T-helper 2 cell treated with Interferon-gamma antibody and Interleukin-4, amounts not matched to agents 5 μg/mL and 100 μg/mL, for 36 hours (primary cell): Measurements from ENCODE around the gene AKR1A1.
"Not testable (repeated sequence)": the region's sequence is repeated elsewhere in the genome, so short reads cannot be mapped to it uniquely, and the experiment has no call there.

ENCODE experiments used
- DNase-seq: peaks from one replicate; pipeline ENCODE4 v3.0.0; 2021; ENCODE audit warnings: low spot score
- H3K27ac Mint-ChIP-seq: one replicate; pipeline ENCODE4 v1.8.0; 2021; ENCODE audit warnings: mild to moderate bottlenecking, mixed read lengths
- H3K27me3 Mint-ChIP-seq: one replicate; pipeline ENCODE4 v1.8.0; 2021; ENCODE audit warnings: low read depth, mixed read lengths
- H3K36me3 Mint-ChIP-seq: one replicate; pipeline ENCODE4 v1.8.0; 2021; ENCODE audit warnings: low read depth, mixed read lengths
- H3K4me1 Mint-ChIP-seq: one replicate; pipeline ENCODE4 v1.8.0; 2021; ENCODE audit warnings: low read depth, mixed read lengths
- H3K4me3 Mint-ChIP-seq: one replicate; pipeline ENCODE4 v1.8.0; 2022; ENCODE audit warnings: mild to moderate bottlenecking, moderate library complexity, mixed read lengths
- H3K9me3 Mint-ChIP-seq: one replicate; pipeline ENCODE4 v1.8.0; 2021; ENCODE audit warnings: mixed read lengths

AKR1A1 gene

GRCh38 chr1:45550401-45551351 lies at the start of gene AKR1A1:
Gene AKR1A1 (plus strand): TSS chr1:45550826. CDS start chr1:45561795, 10,969 bp downstream.
- Mint-ChIP-seq H3K27me3 (no peaks in the 10 kb centered on the region), H3K4me3 (peak within 1 kb of the TSS; percentile 98), H3K36me3 (peaks cover 11% of the 10 kb centered on the region), H3K4me1 (peaks cover 10% of the 10 kb centered on the region), H3K9me3 (no peaks in the 10 kb centered on the region), H3K27ac (peak within 1 kb of the TSS; percentile 91)
- peak; percentile 90 for DNase-seq

GRCh38 chr1:45501505-45501859 lies 49.1 kb upstream of the AKR1A1 start:
- Mint-ChIP-seq H3K27ac (peak overlapping the region; percentile 2), H3K36me3 (peaks cover 6% of the 10 kb centered on the region), H3K4me1 (peaks cover 18% of the 10 kb centered on the region), H3K4me3 (peak overlapping the region; percentile 99), H3K27me3 (no peaks in the 10 kb centered on the region), H3K9me3 (no peaks in the 10 kb centered on the region)
- DNase-seq: no peak

- Mint-ChIP-seq H3K27me3 (no peaks in the 10 kb centered on the region), H3K4me3 (no peak overlapping the region), H3K27ac (no peak overlapping the region), H3K36me3 (peaks cover 10% of the 10 kb centered on the region), H3K4me1 (peaks cover 16% of the 10 kb centered on the region), H3K9me3 (no peaks in the 10 kb centered on the region)
- no peak for DNase-seq
Observed at GRCh38 chr1:45503462-45504360, 46.9 kb upstream of the AKR1A1 start.

GRCh38 chr1:45507195-45507594 lies 43.4 kb upstream of the AKR1A1 start:
- Mint-ChIP-seq H3K27ac (no peak overlapping the region), H3K27me3 (no peaks in the 10 kb centered on the region), H3K9me3 (no peaks in the 10 kb centered on the region), H3K4me3 (no peak overlapping the region), H3K36me3 (peaks cover 29% of the 10 kb centered on the region), H3K4me1 (peaks cover 2% of the 10 kb centered on the region)
- no peak for DNase-seq

- DNase-seq: no peak
- Mint-ChIP-seq H3K9me3 (no peaks in the 10 kb centered on the region), H3K4me3 (no peak overlapping the region), H3K27ac (peak overlapping the region; percentile 2), H3K36me3 (peaks cover 33% of the 10 kb centered on the region), H3K27me3 (no peaks in the 10 kb centered on the region), H3K4me1 (peaks cover 4% of the 10 kb centered on the region)
Observed at GRCh38 chr1:45507893-45508292, 42.7 kb upstream of the AKR1A1 start.

GRCh38 chr1:45508295-45509151 lies 42.1 kb upstream of the AKR1A1 start:
- Mint-ChIP-seq H3K27ac (peak overlapping the region; percentile 20), H3K9me3 (no peaks in the 10 kb centered on the region), H3K4me1 (peaks cover 6% of the 10 kb centered on the region), H3K4me3 (no peak overlapping the region), H3K36me3 (peaks cover 35% of the 10 kb centered on the region), H3K27me3 (no peaks in the 10 kb centered on the region)
- no peak for DNase-seq

GRCh38 chr1:45510036-45510971 lies 40.3 kb upstream of the AKR1A1 start:
- peaks cover 6% of the 10 kb centered on the region for H3K4me1 Mint-ChIP-seq
- H3K27me3 Mint-ChIP-seq: no peaks in the 10 kb centered on the region
- H3K36me3 Mint-ChIP-seq: peaks cover 51% of the 10 kb centered on the region
- no peak overlapping the region for H3K27ac Mint-ChIP-seq
- no peak for DNase-seq
- no peak overlapping the region for H3K4me3 Mint-ChIP-seq
- H3K9me3 Mint-ChIP-seq: no peaks in the 10 kb centered on the region

GRCh38 chr1:45510972-45511527 lies 39.6 kb upstream of the AKR1A1 start:
- Mint-ChIP-seq H3K9me3 (no peaks in the 10 kb centered on the region), H3K4me3 (no peak overlapping the region), H3K27ac (no peak overlapping the region), H3K36me3 (peaks cover 56% of the 10 kb centered on the region), H3K4me1 (peaks cover 8% of the 10 kb centered on the region), H3K27me3 (no peaks in the 10 kb centered on the region)
- no peak for DNase-seq

- Mint-ChIP-seq H3K4me1 (peaks cover 12% of the 10 kb centered on the region), H3K9me3 (no peaks in the 10 kb centered on the region), H3K27ac (no peak overlapping the region), H3K27me3 (no peaks in the 10 kb centered on the region), H3K36me3 (peaks cover 68% of the 10 kb centered on the region), H3K4me3 (no peak overlapping the region)
- peak; percentile 60 for DNase-seq
Observed at GRCh38 chr1:45512641-45513054, 38.0 kb upstream of the AKR1A1 start.

GRCh38 chr1:45513532-45514260 lies 36.9 kb upstream of the AKR1A1 start:
- not testable (repeated sequence) for H3K27me3 Mint-ChIP-seq, DNase-seq, H3K9me3 Mint-ChIP-seq, H3K27ac Mint-ChIP-seq, H3K4me3 Mint-ChIP-seq
- Mint-ChIP-seq H3K4me1 (peaks cover 15% of the 10 kb centered on the region), H3K36me3 (peaks cover 68% of the 10 kb centered on the region)

GRCh38 chr1:45516036-45516435 lies 34.6 kb upstream of the AKR1A1 start:
- H3K27me3 Mint-ChIP-seq: no peaks in the 10 kb centered on the region
- peaks cover 59% of the 10 kb centered on the region for H3K36me3 Mint-ChIP-seq
- peaks cover 24% of the 10 kb centered on the region for H3K4me1 Mint-ChIP-seq
- no peak overlapping the region for H3K4me3 Mint-ChIP-seq
- DNase-seq: no peak
- no peaks in the 10 kb centered on the region for H3K9me3 Mint-ChIP-seq
- H3K27ac Mint-ChIP-seq: no peak overlapping the region

GRCh38 chr1:45516465-45516864 lies 34.2 kb upstream of the AKR1A1 start:
- H3K27me3 Mint-ChIP-seq: no peaks in the 10 kb centered on the region

More at GRCh38 chr1:45516465-45516864, 34.2 kb upstream of the AKR1A1 start:
- H3K9me3 Mint-ChIP-seq: no peaks in the 10 kb centered on the region
- H3K4me3 Mint-ChIP-seq: no peak overlapping the region
- no peak for DNase-seq
- peaks cover 24% of the 10 kb centered on the region for H3K4me1 Mint-ChIP-seq
- H3K36me3 Mint-ChIP-seq: peaks cover 57% of the 10 kb centered on the region
- H3K27ac Mint-ChIP-seq: no peak overlapping the region
